NT2/D1 (cell line): ENCODE data around the gene TMEM256.

Experiments used
- SUZ12 ChIP-seq: IDR thresholded peaks from 2 replicates; pipeline ENCODE4 v1.6.1; 2011; ENCODE audit not compliant: insufficient read length, insufficient read depth; ENCODE audit errors: extremely low read depth
- YY1 ChIP-seq: IDR thresholded peaks from 2 replicates; pipeline ENCODE4 v1.6.1; 2011; ENCODE audit not compliant: insufficient read length, insufficient read depth
- ZNF274 ChIP-seq: IDR thresholded peaks from 2 replicates; pipeline ENCODE4 v1.6.1; 2011; ENCODE audit warnings: mild to moderate bottlenecking, low read depth, low read length

GRCh38 chr17:7367083-7367482 lies 36.8 kb downstream of the TMEM256 start:
- no peak for TF ChIP-seq ZNF274
- TF ChIP-seq YY1, result no peak
- no peak for TF ChIP-seq SUZ12
